Measurements from ENCODE around the gene FAM117B. TPM values are rescaled to one million over a fixed set of nuclear protein-coding genes. Genes with fewer than 3 reads are reported as not detected.

Gene FAM117B
- total RNA-seq, 1 experiment from 2014 or later, result 24.0 TPM

DNA sequence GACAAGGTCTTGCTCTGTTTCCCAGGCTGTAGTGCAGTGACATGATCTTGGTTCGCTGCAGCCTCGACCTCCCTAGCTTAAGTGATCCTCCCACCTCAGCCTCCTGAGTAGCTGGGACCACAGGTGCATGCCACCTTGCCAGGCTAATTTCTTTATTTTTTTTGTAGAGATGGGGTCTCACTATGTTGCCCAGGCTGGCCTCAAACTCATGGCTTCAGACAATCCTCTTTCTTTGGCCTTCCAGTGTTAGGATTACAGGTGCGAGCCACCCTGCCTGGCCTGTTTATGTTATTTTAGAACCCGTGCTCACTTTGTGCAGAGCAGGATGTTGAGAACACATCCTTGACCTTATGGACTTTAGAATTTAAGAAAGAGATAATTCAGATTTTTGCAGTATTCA lies 17.4 kb downstream of the FAM117B start:
- no peaks in the 10 kb centered on the region for H3K27me3 Mint-ChIP-seq (ENCODE audit: low read depth)
- no peak overlapping the region for H4K91ac ChIP-seq (ENCODE audit: insufficient read length, low read depth, low read length)
- no peak overlapping the region for H3T11ph ChIP-seq (ENCODE audit: low read length)
- H2BK20ac ChIP-seq (ENCODE audit: low read depth, low read length, poor library complexity, severe bottlenecking), result no peak overlapping the region
- no peak overlapping the region for H2BK12ac ChIP-seq (ENCODE audit: insufficient read length, low read depth, low read length)
- TF ChIP-seq, protein P1, sequence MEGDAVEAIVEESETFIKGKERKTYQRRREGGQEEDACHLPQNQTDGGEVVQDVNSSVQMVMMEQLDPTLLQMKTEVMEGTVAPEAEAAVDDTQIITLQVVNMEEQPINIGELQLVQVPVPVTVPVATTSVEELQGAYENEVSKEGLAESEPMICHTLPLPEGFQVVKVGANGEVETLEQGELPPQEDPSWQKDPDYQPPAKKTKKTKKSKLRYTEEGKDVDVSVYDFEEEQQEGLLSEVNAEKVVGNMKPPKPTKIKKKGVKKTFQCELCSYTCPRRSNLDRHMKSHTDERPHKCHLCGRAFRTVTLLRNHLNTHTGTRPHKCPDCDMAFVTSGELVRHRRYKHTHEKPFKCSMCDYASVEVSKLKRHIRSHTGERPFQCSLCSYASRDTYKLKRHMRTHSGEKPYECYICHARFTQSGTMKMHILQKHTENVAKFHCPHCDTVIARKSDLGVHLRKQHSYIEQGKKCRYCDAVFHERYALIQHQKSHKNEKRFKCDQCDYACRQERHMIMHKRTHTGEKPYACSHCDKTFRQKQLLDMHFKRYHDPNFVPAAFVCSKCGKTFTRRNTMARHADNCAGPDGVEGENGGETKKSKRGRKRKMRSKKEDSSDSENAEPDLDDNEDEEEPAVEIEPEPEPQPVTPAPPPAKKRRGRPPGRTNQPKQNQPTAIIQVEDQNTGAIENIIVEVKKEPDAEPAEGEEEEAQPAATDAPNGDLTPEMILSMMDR (conservative IDR thresholded peaks at IDR 0.05), result no peak
- no peaks in the 10 kb centered on the region for H3K4me1 ChIP-seq (ENCODE audit: insufficient read depth, low read length)
- no peaks in the 10 kb centered on the region; a peak in 1 of 7 replicates for H3K36me3 Mint-ChIP-seq (ENCODE audit: insufficient read depth in 1 of 3, low read depth in 3 of 3)
- H3K27ac Mint-ChIP-seq, result peak overlapping the region in 1 of 3 experiments; percentile 52; a peak in 1 of 7 replicates
- no peak overlapping the region for H2BK5ac ChIP-seq (ENCODE audit: insufficient read length, low read length)
- H3K4me1 Mint-ChIP-seq, result peaks cover 13 to 15% of the 10 kb centered on the region in 2 experiments
- no peak overlapping the region for H4K5ac ChIP-seq (ENCODE audit: insufficient read length, low read depth, low read length)
- H2BK15ac ChIP-seq (ENCODE audit: low read depth, low read length), result no peak overlapping the region
- no peak overlapping the region for H3K56ac ChIP-seq (ENCODE audit: insufficient read length, low read depth, low read length)
- H3K79me1 ChIP-seq (ENCODE audit: insufficient read depth, low read depth, low read length, poor library complexity, severe bottlenecking), result peaks cover 5% of the 10 kb centered on the region
- no peak overlapping the region for H2BK120ac ChIP-seq (ENCODE audit: low read depth, low read length, poor library complexity, severe bottlenecking)
- no peak overlapping the region for H3K4ac ChIP-seq (ENCODE audit: low read depth, low read length)
- no peak overlapping the region for H3K9ac ChIP-seq (ENCODE audit: extremely low read depth, insufficient read length, low read length)
- no peak overlapping the region for H3K27ac ChIP-seq (ENCODE audit: insufficient read length, low read depth, low read length)
- DNase-seq, result no peak
- H3K27me3 ChIP-seq (ENCODE audit: insufficient read depth, low read length), result no peaks in the 10 kb centered on the region
- no peak overlapping the region for H4K8ac ChIP-seq (replicated peaks; ENCODE audit: insufficient read length, low read depth, low read length)
- H3K4me2 ChIP-seq (ENCODE audit: insufficient read depth, insufficient read length, low read length), result no peak overlapping the region
- no peak overlapping the region for H3K4me3 Mint-ChIP-seq
- H4K20me1 ChIP-seq (ENCODE audit: control insufficient read depth, insufficient read depth, insufficient read length), result no peaks in the 10 kb centered on the region
- no peak overlapping the region for H3K14ac ChIP-seq (ENCODE audit: insufficient read depth, low read length)
- no peaks in the 10 kb centered on the region for H3K9me3 Mint-ChIP-seq
- H3K23ac ChIP-seq (ENCODE audit: insufficient read length, low read depth, low read length), result no peak overlapping the region
- H2AK5ac ChIP-seq (ENCODE audit: insufficient read length, low read length), result no peak overlapping the region
- H3K18ac ChIP-seq (ENCODE audit: insufficient read length, low read depth, low read length), result no peak overlapping the region
- no peak overlapping the region for H2AFZ ChIP-seq (ENCODE audit: low read length)
- WGBS (ENCODE audit: extremely low coverage, insufficient read length, low lambda C conversion rate), result no CpG with 5 or more reads among the region's 4 CpGs
- H3K79me2 ChIP-seq (ENCODE audit: insufficient read depth, low read length), result no peaks in the 10 kb centered on the region; the same call in 1 of the 2 replicates
- no peaks in the 10 kb centered on the region for H3K9me3 ChIP-seq (ENCODE audit: control insufficient read depth, low read depth, low read length)
- H3K23me2 ChIP-seq (ENCODE audit: insufficient read length, low read depth, low read length, poor library complexity, severe bottlenecking), result no peaks in the 10 kb centered on the region

Measured in H9 (cell line).